Measurements from ENCODE around the gene JAG2.

Gene JAG2

DNA sequence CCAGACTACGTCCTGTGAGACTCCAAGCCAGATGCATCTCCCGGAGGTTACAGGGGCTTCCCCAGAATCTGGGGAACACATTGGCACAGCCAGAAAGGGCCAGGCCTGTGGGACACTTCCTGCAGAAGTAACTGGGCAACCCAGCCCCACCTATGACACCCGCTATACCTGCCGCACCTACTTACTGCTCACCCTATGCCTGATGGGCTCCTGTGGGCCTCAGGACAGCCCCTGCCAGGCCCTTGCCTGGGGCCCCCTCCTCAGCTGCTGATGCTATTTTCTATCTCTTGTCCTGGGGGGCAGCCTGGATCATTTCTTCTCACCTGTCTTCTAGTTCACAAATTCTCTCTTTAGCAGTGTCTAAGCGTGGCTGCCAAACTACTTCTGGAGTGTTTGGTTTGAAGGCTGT, 28.7 kb downstream of the JAG2 start:
- DNase-seq (ENCODE audit: low read depth, low spot score), result no peak

DNA sequence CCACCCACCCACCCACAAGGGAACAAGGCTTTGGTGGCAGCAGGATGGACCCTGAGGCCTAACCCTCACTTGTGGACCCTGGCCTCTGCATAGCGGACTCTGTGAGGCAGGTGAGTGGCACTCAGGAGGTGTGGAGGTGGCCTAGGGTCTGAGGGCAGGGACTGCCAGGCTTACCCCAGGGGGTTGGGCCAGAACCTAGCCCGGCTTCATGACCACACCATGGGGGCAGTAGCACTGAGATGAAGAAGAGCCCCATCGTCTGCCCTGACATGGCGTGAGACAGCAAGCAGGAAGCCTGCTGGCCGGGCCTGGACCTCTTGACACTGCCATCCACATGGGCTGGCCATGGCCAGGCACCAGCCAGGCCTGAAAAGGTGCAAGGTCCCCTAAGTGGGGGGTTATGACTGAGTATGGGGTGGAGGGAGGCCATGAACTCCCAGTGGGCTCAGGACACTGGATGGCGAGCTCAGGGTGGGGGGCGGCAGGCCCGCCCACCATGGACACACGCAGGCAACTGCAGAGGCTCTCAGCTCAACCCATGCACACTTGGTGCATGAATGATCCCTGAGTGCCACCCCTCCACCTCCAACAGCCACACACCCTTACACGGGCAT, 29.3 kb downstream of the JAG2 start:
- DNase-seq (ENCODE audit: low read depth, low spot score), result no peak

- no peak for DNase-seq (ENCODE audit: low read depth, low spot score)
Measured at GRCh38 chr14:105138551-105139111, 29.9 kb downstream of the JAG2 start.

DNA sequence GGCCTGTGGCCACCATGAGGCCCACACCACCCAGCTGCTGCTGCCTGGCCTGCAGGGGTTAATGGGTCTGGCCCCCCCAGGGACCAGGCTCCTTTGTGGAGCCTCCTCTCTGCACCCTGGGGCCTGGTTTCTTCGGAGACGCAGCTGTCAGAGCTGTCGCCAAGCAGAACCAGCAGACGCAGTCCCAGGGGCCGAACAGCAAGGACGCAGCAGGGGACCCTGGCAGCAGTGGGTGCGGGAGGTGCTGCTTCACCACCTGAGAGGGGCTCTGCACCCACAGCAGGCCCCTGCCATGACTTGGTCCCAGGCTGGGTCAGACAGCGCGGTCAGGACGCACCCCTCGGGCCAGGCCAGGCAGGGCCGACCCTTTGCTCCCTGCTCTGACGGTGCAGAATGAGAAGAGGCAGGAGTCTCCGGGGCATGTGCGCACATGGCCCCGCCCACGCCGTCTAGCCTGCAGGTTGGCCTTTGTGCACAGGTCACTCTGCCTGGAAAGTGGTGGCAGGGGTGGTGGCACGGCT, 30.5 kb downstream of the JAG2 start:
- DNase-seq (ENCODE audit: low read depth, low spot score), result no peak

DNA sequence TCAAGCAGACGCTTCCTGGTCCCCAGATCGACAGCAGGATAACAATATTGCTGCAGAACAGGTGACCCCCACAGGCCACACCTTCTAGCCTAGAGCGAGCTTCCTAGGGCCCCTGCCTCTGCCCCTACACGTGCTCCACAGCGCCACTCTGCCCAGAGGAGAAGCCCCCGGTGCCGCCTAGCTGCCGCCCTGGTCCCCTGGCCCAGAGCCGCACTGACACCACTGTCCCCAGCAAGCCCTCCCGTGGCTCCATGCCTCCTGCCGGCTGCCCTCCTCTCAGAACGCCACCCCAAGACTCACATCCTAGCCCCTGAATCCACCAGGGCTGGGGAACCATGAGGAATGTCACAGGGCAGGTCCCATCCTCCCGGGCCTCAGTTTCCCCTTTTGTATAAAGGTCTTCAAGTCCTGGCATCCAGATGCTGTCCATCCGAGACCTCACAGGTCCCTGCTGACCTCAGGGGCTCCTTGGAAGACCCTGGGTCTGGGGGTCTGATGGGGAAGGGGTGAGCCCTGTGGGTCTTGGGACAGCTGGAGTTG, 31.0 kb downstream of the JAG2 start:
- no peak for DNase-seq (ENCODE audit: low read depth, low spot score)

DNA sequence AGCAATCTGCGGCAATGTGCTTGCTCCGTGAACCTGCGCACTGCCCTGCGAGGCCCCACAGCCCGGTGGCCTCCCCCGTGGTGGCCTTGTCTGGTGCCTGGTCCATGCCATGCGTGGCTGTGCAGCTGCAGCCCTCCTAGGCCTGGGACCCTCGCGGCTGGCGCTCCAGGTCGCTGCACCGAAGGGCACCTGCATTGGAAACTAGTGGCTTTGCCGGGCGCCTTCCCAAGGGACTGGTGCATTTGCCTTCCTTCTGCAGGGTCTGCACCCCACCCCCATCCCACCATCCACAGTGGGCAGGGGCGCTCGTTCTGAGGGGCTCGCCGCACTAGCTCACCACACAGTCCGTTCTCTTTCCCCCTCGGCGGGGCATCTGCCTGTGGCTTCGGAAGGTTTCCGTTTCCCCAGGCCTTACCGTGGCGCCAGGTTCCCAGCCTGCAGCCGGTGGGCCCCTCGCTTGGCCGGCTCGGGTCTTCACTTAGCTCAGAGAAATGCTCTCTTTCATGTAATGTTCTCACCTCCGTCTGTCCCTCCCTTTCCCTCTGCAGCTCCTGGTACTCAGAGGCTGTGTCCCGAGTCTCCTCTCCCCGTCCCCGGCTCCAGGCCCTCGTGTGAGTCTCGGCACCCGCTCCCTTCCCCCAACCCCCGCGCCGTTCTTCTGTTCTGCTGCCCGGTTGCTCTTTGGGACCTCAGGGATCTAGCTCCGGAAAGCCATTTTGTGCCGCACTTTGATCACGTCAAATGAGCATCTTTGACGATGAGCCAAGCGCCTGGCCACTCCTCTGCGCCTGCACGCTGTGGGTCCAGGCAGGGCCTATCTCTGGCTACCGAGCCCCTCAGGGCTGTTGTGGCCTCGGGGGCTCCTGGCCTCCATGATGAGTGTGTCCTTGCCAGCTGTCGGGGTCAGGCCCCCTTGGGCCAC, 31.9 kb downstream of the JAG2 start:
- no peak for DNase-seq (ENCODE audit: low read depth, low spot score)

- DNase-seq (ENCODE audit: low read depth, low spot score), result no peak
Measured at GRCh38 chr14:105135700-105136395, 32.7 kb downstream of the JAG2 start.

DNA sequence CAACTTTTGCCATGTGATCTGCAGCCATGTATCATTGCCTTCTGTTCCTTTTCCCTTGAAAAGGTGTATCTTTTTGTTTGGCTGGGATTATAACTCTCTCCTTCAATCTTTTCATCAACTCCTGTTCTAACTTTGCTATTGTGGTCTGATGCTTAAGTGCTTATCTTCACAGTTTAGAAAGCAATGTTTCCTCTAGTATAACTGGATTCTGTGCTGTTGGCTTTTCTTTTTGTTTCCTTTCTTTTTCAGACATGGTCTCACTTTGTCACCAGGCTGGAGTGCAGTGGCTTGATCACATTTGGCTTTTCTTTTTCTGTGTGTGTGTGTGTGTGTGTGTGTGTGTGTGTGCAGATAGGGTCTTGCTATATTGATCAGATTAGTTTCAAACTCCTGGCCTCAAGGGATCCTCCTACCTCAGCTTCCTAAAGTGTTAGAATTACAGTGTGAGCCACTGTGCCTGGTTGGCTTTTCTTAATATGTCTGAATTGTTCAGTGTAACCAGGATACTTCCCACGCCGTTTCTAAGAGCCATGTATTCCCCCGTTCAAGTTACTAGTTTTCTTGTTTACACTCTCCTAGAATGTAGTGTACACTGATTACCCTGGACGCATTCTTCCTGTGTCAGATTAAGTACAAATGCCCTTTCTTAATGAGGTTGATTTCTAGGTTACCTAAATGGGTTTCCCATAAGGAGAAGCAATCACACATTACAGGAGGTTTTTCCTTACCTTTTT, 35.5 kb downstream of the JAG2 start:
- DNase-seq (ENCODE audit: low read depth, low spot score), result no peak

DNA sequence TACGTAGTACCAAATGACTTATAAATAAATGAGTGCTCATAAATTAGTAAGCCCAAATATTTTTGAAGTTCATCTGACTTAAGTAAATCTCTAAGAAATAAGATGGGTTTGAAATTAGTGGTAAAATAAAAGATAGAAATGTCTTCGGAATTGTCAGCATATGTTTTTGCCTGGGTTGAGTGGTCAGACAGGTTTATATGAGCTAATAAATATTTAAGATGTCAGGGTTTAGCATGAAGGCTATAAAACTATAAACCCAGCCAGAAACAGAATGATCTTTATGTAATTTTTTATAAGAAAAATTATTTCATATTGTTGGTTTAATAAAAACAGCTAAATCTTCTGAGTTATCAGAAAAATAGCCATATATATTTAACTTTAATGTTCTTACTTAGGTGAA, 37.3 kb downstream of the JAG2 start:
- DNase-seq (ENCODE audit: low read depth, low spot score), result no peak

DNA sequence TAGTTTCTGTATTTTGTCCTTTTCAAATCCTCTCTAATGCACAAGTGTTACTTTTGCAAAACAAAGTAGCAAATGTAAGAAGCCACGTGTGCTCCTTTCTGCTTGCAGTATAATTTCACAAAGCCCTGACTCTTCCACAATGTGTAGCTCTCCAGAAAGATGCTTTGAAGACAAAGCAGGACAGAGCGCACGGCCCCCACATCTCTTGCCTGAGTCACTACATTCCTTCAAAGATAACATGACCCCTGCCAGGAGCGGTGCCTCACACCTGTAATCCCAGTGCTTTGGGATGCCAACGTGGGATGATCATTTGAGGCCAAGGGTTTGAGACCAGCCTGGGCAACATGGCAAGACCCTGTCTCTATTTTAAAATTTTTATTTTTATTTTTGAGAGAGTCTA, 40.5 kb downstream of the JAG2 start:
- no peak for DNase-seq (ENCODE audit: low read depth, low spot score)

- no peak for DNase-seq (ENCODE audit: low read depth, low spot score)
Measured at GRCh38 chr14:105126981-105127329, 41.6 kb downstream of the JAG2 start.

DNA sequence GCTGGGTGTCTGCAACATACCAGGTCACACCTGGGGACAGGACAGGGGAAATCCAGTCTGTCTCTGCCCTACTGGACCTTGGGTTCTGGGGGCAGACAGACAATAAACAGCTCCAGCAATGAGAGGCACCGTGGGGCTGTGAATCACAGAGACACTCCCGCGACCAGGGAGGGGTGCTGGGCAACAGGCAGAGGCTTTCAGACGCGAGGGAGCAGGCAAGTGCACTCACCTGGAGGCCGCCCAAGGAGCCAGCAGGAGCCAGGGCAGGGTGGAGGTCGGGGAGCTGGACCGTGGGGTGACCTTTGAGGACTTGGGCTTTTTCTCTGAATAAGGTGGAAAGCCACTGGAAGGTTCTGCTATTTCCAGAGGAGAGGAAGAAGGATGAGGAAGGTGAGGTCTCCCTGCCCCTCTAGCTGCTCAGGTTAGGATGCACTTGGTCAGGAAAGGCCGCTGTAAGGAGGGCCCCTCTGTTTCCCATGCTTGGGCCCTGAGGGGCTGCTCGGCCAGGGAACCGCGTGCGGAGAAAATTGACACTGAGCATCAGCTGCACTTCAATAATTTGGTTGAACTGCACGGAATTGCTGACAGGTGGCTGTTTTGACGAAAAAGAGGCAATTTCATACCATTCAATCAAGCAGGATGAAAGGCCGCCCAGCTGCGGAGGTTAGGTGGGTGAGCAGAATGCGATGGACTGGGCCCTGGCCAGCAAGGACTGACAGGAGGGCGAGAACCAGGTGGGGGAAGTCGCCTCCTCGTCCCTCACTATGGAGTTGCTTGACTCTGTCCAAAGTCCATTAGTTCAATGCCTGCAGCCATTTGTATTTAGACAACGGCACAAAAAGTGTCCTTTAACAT, 42.2 kb downstream of the JAG2 start:
- DNase-seq (ENCODE audit: low read depth, low spot score), result no peak

DNA sequence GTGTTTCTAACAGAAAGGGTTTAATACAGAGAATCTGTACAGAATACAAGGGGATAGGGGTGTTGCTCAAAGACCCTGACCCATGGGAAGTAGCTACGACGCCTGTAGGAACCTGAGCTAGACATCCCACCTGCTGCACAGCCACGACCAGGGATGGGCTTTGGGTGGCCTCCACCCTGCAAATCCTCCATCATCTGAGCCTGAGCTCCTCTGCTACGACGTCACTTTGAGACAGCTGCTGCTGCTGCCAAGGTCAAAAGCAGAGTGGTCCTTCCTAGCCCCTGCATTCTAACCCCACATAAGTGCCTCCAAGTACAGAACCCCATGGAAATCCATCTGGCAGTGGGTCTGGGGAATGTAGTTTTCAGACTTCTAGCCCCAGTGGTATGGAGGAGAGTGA, 43.8 kb downstream of the JAG2 start:
- no peak for DNase-seq (ENCODE audit: low read depth, low spot score)

GRCh38 chr14:105123981-105124765, 44.4 kb downstream of the JAG2 start:
- DNase-seq (ENCODE audit: low read depth, low spot score), result no peak

GRCh38 chr14:105123064-105123665, 45.4 kb downstream of the JAG2 start:
- no peak for DNase-seq (ENCODE audit: low read depth, low spot score)

DNA sequence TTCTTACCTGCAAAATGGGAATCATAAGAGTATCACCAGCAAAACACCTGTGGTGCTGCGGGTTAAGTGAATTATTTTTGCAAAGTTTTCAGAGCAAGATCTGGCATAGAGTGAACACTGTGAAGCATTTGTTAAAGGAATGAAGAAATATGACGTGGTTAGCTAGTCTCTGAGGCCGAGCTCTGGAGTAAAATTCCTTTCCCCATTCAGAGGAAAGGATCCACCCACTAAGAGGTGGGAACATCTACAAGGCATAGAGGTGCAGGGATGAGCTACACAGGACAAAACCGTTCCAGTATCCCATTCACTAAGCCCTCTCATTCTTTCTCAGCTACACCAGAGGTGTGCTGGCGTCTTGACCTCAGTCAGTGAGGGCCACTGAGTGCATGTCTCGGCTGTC, 48.5 kb downstream of the JAG2 start:
- DNase-seq (ENCODE audit: low read depth, low spot score), result no peak

DNA sequence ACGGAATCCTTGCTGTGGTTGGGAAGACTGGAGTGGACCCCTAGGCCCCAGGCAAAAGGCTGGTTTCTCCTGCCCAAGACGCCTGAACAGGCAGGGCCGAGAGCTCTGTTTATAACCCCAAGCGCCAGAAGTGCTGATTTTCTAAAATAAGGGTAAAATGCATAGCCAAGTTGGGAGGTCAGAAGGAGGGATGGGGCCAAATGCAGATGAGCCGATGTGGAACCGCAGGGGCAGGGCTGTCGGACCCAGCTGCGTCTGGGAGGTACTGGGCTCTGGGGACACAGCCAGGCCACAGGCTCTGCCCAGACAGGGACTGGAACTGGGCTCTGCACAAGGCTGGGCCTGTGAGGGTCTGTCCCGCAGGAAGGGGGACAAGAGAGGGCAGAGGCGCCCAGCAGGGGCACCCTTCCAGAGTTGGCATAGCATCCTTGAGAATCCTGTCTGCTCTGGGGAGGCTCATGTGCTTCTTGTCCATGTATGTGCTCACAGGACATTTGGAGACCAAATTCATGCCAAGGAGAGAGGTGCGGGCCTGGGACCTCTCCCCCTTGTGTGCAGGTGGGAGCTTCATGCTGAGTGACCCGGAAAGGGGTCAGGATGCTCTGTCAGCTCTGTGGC, 49.1 kb downstream of the JAG2 start:
- DNase-seq (ENCODE audit: low read depth, low spot score), result no peak

DNA sequence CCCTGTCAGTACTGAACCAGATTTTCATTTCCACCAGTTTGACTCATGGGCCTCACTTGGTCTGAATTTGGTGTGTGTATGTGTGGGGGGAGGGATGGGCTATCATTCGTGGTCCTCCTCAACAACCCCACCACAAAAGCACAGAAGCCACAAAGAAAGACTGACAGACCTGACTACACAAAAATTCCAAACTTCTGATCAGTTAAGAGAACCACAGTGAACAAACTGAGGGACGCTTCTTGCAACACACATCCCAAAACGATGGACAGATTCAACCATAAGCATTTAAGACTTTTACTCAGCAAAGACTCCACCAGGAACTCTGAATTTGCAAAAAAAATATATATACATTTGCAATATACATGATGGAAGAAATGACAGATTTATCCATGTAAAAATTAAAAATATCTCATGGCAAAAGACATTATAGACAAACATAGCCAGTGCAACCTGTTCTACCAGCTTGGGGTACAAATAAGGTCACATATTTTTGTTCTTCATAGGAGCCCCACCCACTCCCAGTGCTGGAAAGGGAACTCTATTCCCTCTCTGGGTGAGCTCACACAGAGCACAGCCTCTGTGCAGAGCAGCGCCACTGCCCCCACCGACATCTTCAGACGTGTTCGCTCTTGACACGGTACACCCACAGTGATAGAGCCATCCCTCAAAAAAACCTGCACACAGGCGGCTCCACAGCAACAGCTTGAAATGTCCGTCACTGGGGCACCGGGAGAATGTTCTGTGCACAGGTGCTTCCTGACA, 49.7 kb downstream of the JAG2 start:
- no peak for DNase-seq (ENCODE audit: low read depth, low spot score)
